ENCODE measurements around the gene SFXN1. TPM values are rescaled to one million over a fixed set of nuclear protein-coding genes. Genes with fewer than 3 reads are reported as not detected.

SFXN1 gene
- polyA plus RNA-seq, 1 donor = 35.2 TPM

DNA sequence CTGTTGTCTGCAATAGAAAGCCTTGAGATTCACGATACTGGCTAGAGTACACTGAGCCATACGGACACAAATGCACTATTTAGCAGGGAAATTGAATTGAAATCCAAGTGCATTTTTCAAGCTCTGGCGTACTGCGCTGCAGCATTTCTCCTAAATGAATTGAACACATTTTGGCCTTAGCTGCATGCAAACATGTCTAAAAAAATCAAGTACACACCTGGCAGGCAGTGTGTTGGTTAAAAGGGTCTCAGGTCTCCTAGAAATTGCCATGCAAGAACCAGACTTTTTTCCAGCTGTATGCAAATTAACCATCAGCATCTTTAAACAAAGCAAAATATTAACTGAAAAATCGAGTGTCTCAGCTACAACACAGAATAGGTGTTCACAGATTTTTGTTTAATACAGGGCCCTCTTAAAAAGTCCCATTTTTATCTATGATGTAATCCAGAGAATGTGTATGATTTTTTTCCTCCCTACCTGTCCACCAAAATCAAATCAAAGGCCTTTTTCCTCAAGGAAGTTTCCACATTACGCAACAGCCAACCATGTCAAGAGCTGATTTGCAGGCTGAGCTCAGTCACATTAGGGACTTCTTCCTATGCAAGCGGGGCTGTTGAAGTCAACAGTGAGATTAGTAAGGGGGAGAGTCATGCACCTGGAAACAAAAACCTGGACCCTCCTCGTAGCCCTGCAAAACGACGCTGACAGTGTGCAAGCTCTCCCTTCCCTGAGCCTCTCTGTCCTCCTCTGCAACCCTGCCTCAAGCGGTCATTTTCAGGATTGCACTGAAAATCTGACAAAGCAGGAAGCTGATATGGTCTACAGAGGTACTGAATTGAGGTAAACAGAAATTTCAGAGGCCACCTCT, 14.1 kb upstream of the SFXN1 start:
- Histone ChIP-seq H3K27ac (ENCODE audit: low read length) (no peak overlapping the region), H3K36me3 (ENCODE audit: control insufficient read depth, insufficient read depth, low read length) (no peaks in the 10 kb centered on the region), H3K9me3 (ENCODE audit: control insufficient read depth, low read depth, low read length) (no peaks in the 10 kb centered on the region), H3K4me3 (ENCODE audit: low read length) (no peak overlapping the region), H3K4me1 (ENCODE audit: control insufficient read depth, insufficient read depth, low read length) (no peaks in the 10 kb centered on the region), H3K27me3 (ENCODE audit: control insufficient read depth, insufficient read depth, low read length) (peaks cover 6% of the 10 kb centered on the region)
- DNase-seq = peak; percentile 17 to 59
- 71% methylated on average over 1 of the region's 11 CpGs for WGBS (ENCODE audit: insufficient coverage, low lambda C conversion rate)

DNA sequence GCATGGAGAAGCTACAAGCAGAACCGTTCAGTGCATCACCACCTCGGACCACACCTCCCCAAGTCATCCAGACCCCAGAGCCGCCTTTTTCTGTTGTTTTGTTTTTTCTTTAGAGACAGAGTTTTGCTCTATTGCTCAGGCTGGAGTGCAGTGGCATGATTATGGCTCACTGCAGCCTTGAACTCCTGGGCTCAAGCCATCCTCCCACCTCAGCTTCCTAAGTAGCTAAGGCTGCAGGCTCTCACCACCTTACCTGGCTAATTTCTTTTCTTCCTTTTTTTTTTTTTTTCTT, 13.5 kb upstream of the SFXN1 start:
- H3K27me3 ChIP-seq (ENCODE audit: control insufficient read depth, insufficient read depth, low read length) = peaks cover 6% of the 10 kb centered on the region
- H3K4me3 ChIP-seq (ENCODE audit: low read length) = no peak overlapping the region
- no peaks in the 10 kb centered on the region for H3K4me1 ChIP-seq (ENCODE audit: control insufficient read depth, insufficient read depth, low read length)
- no peaks in the 10 kb centered on the region for H3K36me3 ChIP-seq (ENCODE audit: control insufficient read depth, insufficient read depth, low read length)
- no peak overlapping the region for H3K27ac ChIP-seq (ENCODE audit: low read length)
- no peak for DNase-seq
- no peaks in the 10 kb centered on the region for H3K9me3 ChIP-seq (ENCODE audit: control insufficient read depth, low read depth, low read length)
- no CpG with 5 or more reads among the region's 3 CpGs for WGBS (ENCODE audit: insufficient coverage, low lambda C conversion rate)

DNA sequence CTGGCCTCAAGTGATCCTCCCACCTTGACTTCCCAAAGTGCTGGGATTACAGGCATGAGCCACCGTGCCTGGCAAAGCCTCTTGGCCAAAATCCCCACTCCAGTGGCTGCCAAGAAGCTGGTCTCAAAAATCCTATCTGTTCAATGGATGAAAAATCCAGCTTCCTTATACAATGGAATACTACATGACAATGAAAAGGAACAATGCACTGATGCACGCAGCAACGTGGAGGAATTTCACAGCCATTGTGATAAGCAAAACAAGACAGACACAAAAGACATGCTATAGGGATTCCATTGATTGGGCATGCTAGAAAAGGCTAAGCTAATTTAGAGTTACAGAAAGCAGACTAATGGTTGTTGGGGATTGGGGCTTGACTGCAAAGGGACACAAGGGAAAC, 13.1 kb upstream of the SFXN1 start:
- no CpG with 5 or more reads among the region's 3 CpGs for WGBS (ENCODE audit: insufficient coverage, low lambda C conversion rate)
- Histone ChIP-seq H3K9me3 (ENCODE audit: control insufficient read depth, low read depth, low read length) (no peaks in the 10 kb centered on the region), H3K27ac (ENCODE audit: low read length) (no peak overlapping the region), H3K27me3 (ENCODE audit: control insufficient read depth, insufficient read depth, low read length) (peaks cover 6% of the 10 kb centered on the region), H3K4me1 (ENCODE audit: control insufficient read depth, insufficient read depth, low read length) (no peaks in the 10 kb centered on the region), H3K36me3 (ENCODE audit: control insufficient read depth, insufficient read depth, low read length) (no peaks in the 10 kb centered on the region), H3K4me3 (ENCODE audit: low read length) (no peak overlapping the region)
- DNase-seq = no peak

DNA sequence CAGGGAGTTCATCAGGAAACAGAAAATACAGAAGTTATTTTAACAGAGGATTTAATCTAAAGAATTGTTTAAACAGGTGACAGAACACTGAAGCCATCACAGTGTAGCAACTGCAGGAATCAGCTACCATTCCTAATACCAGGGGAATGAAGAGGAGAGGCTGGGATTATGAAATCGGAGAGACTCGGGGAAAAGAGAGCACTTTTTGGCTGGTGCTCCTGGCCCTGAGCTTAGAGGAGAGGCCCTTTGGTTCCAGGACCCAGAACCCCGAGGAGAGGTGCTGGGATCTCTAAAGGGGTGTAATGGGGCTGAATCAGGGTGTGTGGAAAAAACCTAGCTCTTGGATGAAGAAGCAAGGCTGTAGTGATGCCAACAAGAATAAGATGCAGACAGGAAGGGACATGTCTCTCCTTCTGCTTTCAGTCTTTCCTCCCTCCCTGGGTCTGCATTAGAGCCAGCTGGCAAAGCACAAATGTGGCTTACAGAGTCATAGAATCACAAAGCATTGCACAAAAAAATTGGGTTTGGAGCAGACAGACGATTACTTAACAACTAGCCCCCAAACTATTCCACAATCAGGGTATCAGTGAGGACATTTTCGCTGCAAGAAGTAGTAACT, 11.6 kb upstream of the SFXN1 start:
- DNase-seq = no peak
- Histone ChIP-seq H3K9me3 (ENCODE audit: control insufficient read depth, low read depth, low read length) (no peaks in the 10 kb centered on the region), H3K36me3 (ENCODE audit: control insufficient read depth, insufficient read depth, low read length) (no peaks in the 10 kb centered on the region), H3K27ac (ENCODE audit: low read length) (no peak overlapping the region), H3K4me3 (ENCODE audit: low read length) (no peak overlapping the region), H3K4me1 (ENCODE audit: control insufficient read depth, insufficient read depth, low read length) (no peaks in the 10 kb centered on the region), H3K27me3 (ENCODE audit: control insufficient read depth, insufficient read depth, low read length) (peaks cover 6% of the 10 kb centered on the region)
- WGBS (ENCODE audit: insufficient coverage, low lambda C conversion rate) = 100% methylated on average over 2 of the region's 5 CpGs

DNA sequence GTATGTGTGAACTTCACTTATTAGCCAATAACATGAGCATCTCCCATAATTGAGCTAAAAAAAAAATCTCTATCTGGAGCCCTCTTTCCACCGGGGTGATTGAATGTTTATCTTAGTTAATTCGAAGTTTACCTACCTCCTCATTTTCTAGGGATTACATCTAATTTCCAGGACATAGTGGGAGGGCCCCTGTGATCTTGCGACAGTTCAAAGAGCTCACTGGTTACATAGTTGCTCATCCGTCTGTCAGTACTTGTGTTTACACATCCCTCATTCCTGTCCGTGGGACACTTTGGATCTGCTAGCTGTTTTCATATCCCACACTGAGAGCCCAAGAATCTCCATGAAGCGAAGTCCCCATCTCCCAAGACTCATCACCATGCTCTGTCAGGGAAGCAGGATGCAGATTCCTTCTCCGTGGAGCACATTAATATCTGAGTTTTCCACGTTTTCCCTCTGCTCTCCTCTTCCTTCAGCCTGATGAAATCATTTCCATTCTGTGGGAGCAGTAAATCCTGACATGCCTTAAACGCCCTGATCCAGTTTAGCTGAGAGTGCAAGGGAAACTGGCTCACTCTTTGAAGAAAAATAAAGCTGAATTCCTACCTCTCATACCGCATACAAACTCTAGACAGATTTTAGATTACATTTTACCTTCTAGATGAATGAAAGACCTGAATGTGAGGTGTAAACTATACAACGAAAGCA, 10.2 kb upstream of the SFXN1 start:
- no peaks in the 10 kb centered on the region for H3K4me1 ChIP-seq (ENCODE audit: control insufficient read depth, insufficient read depth, low read length)
- WGBS (ENCODE audit: insufficient coverage, low lambda C conversion rate) = 49% methylated on average over 4 of the region's 11 CpGs
- H3K27ac ChIP-seq (ENCODE audit: low read length) = no peak overlapping the region
- no peaks in the 10 kb centered on the region for H3K9me3 ChIP-seq (ENCODE audit: control insufficient read depth, low read depth, low read length)
- H3K27me3 ChIP-seq (ENCODE audit: control insufficient read depth, insufficient read depth, low read length) = peaks cover 9% of the 10 kb centered on the region
- no peak for DNase-seq
- H3K4me3 ChIP-seq (ENCODE audit: low read length) = no peak overlapping the region
- no peaks in the 10 kb centered on the region for H3K36me3 ChIP-seq (ENCODE audit: control insufficient read depth, insufficient read depth, low read length)

DNA sequence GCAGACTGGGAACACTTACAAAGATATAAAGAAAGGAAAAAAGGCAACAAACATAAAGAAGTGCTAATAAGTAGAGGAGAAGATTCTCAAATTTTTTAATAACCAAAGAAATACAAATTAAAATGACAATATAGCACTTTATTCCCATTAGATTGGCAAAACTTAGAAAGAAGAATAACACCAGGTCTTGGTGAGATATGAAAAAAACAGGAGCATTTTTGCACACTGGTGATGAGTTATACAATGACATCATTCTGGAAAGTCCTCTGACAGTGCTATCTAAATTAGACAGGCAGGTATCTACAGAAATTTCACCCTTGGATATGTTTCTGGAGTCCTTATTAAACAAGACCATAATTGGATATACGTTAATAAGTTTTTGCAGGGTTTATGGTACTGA, 9.5 kb upstream of the SFXN1 start:
- Histone ChIP-seq H3K9me3 (ENCODE audit: control insufficient read depth, low read depth, low read length) (no peaks in the 10 kb centered on the region), H3K4me1 (ENCODE audit: control insufficient read depth, insufficient read depth, low read length) (no peaks in the 10 kb centered on the region), H3K27me3 (ENCODE audit: control insufficient read depth, insufficient read depth, low read length) (peaks cover 9% of the 10 kb centered on the region), H3K36me3 (ENCODE audit: control insufficient read depth, insufficient read depth, low read length) (no peaks in the 10 kb centered on the region), H3K4me3 (ENCODE audit: low read length) (no peak overlapping the region), H3K27ac (ENCODE audit: low read length) (no peak overlapping the region)
- 100% methylated on average over 1 of the region's 1 CpG for WGBS (ENCODE audit: insufficient coverage, low lambda C conversion rate)
- DNase-seq = no peak

DNA sequence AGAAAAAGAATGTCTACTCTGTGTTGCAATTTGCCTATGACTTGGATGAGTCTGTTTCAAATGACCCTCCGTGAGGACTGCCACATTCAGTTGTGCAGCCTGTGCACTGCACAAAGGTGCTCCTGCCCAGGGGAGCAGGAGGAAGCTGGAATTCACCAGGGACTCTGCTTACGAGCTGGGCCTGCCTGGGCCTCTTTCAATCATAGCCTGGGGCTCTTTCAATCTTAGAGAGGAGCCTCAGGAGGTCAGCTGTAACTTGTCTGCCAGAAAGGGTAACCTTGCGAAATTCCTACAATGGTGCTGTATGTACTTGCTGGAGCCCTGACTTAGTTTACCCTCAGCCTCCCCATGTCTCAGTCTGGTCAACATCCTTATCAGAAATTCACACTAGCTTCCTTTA, 8.4 kb upstream of the SFXN1 start:
- no peak for DNase-seq
- H3K4me3 ChIP-seq (ENCODE audit: low read length) = no peak overlapping the region
- no CpG with 5 or more reads among the region's 3 CpGs for WGBS (ENCODE audit: insufficient coverage, low lambda C conversion rate)
- no peaks in the 10 kb centered on the region for H3K36me3 ChIP-seq (ENCODE audit: control insufficient read depth, insufficient read depth, low read length)
- peaks cover 9% of the 10 kb centered on the region for H3K27me3 ChIP-seq (ENCODE audit: control insufficient read depth, insufficient read depth, low read length)
- H3K9me3 ChIP-seq (ENCODE audit: control insufficient read depth, low read depth, low read length) = no peaks in the 10 kb centered on the region
- H3K27ac ChIP-seq (ENCODE audit: low read length) = no peak overlapping the region
- no peaks in the 10 kb centered on the region for H3K4me1 ChIP-seq (ENCODE audit: control insufficient read depth, insufficient read depth, low read length)

DNA sequence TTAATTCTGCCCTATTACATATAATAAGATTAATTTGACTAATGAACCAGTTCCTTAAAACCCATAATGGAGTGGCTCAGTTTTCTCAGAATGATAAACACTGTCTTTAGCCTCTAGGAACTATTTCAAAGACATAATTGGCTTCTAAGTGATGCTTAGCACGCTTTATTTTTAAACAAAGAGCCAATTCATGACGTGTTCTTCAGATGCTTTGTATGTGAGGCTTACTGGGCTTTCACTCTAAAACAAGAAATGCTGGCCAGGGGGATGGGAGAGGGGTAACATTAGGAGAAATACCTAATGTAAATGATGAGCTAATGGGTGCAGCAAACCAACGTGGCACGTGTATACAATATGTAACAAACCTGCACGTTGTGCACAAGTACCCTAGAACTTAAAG, 7.6 kb upstream of the SFXN1 start:
- WGBS (ENCODE audit: insufficient coverage, low lambda C conversion rate) = 100% methylated on average over 1 of the region's 5 CpGs

DNA sequence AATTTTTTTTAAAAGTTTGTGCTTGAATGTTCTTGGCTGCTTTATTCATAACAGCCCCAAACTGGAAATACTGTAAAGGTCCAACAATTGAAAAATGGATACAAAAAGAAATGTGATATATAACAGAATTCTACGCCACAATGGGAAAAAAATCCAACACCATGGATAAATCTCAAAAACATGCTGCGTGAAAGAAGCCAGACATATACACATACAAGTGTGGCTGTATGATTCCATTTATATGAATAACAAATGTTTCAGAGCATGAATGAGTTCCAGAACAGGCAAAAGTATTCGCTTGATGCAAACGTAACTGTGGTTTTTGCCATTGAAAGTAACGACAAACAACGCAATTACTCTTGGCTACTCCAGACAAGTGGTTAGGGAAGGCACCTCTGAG, 7.2 kb upstream of the SFXN1 start:
- WGBS (ENCODE audit: insufficient coverage, low lambda C conversion rate) = 89% methylated on average over 1 of the region's 6 CpGs

More for the DNA sequence above, 7.6 kb upstream of the SFXN1 start:
- Histone ChIP-seq H3K4me1 (ENCODE audit: control insufficient read depth, insufficient read depth, low read length) (no peaks in the 10 kb centered on the region), H3K27me3 (ENCODE audit: control insufficient read depth, insufficient read depth, low read length) (peaks cover 9% of the 10 kb centered on the region), H3K27ac (ENCODE audit: low read length) (no peak overlapping the region), H3K4me3 (ENCODE audit: low read length) (no peak overlapping the region), H3K9me3 (ENCODE audit: control insufficient read depth, low read depth, low read length) (no peaks in the 10 kb centered on the region), H3K36me3 (ENCODE audit: control insufficient read depth, insufficient read depth, low read length) (no peaks in the 10 kb centered on the region)
- no peak for DNase-seq

DNA sequence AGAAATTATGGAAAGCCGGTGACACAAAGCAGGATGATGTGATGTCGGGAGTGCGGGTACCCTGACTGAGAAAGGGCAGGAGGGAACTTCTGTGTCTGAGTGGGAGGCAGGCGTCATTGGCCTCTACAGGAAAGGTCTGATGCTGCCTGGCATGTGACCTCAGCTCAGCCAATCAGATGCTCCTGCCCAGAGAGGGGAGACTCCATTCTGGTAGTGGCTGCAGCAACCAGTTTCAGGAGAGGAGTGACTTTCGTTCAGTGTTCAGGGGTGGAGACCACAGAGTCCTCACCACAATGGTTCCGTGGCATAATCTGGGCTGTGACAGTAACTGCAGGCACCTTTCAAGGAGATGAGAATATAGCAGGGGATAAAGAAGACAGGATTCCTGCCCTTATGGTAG, 6.7 kb upstream of the SFXN1 start:
- WGBS (ENCODE audit: insufficient coverage, low lambda C conversion rate) = no CpG with 5 or more reads among the region's 6 CpGs
- Histone ChIP-seq H3K27ac (ENCODE audit: low read length) (no peak overlapping the region), H3K4me3 (ENCODE audit: low read length) (no peak overlapping the region), H3K9me3 (ENCODE audit: control insufficient read depth, low read depth, low read length) (no peaks in the 10 kb centered on the region), H3K27me3 (ENCODE audit: control insufficient read depth, insufficient read depth, low read length) (peaks cover 9% of the 10 kb centered on the region), H3K4me1 (ENCODE audit: control insufficient read depth, insufficient read depth, low read length) (no peaks in the 10 kb centered on the region), H3K36me3 (ENCODE audit: control insufficient read depth, insufficient read depth, low read length) (no peaks in the 10 kb centered on the region)
- DNase-seq = no peak

More for the DNA sequence above, 7.2 kb upstream of the SFXN1 start:
- Histone ChIP-seq H3K27me3 (ENCODE audit: control insufficient read depth, insufficient read depth, low read length) (peaks cover 9% of the 10 kb centered on the region), H3K4me1 (ENCODE audit: control insufficient read depth, insufficient read depth, low read length) (no peaks in the 10 kb centered on the region), H3K27ac (ENCODE audit: low read length) (no peak overlapping the region), H3K36me3 (ENCODE audit: control insufficient read depth, insufficient read depth, low read length) (no peaks in the 10 kb centered on the region), H3K4me3 (ENCODE audit: low read length) (no peak overlapping the region), H3K9me3 (ENCODE audit: control insufficient read depth, low read depth, low read length) (no peaks in the 10 kb centered on the region)
- DNase-seq = no peak
